Hindlimb muscle (tissue), 1 donor: ENCODE measurements around the gene AKIP1. TPM values are rescaled to one million over a fixed set of nuclear protein-coding genes. Genes with fewer than 3 reads are reported as not detected.
"Not testable (repeated sequence)": the region's sequence is repeated elsewhere in the genome, so short reads cannot be mapped to it uniquely, and the experiment has no call there.

Experiments
- DNase-seq: peaks from one replicate; pipeline ENCODE4 v3.0.0-alpha.2; 2013
- polyA plus RNA-seq: library from polyadenylated mRNA; unstranded; fragments of 120-200 nt; gene quantifications from one replicate; pipeline ENCODE4 v1.2.1, GENCODE V29; 2013; ENCODE audit not compliant: insufficient read length

Gene AKIP1, protein sequence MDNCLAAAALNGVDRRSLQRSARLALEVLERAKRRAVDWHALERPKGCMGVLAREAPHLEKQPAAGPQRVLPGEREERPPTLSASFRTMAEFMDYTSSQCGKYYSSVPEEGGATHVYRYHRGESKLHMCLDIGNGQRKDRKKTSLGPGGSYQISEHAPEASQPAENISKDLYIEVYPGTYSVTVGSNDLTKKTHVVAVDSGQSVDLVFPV
- 22.0 TPM for polyA plus RNA-seq

- DNase-seq: peak; percentile 99
These were observed at the start of gene AKIP1 for GRCh38 chr11:8911029-8911823. AKIP1 (plus strand) TSS chr11:8911189; CDS start chr11:8911450, 261 bp downstream.

DNA sequence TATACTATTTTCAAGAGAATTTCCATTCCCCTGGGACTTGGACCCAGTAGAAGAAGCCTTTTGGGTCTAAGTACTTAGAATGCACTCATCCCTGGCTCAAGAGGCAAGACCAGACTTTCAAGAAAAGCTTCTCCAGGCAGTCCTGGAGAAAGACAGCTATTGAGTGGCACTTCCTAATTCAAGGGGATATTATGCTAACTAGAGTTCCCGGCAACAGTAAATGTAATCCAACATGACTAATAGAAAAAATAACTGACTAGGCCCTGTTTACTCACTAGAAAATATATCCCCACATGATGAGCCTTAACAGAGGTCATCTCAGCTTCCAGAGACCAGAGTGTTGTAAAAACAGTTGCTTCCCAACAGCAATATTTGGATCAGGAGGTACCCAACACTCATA, 47.2 kb upstream of the AKIP1 start:
- no peak for DNase-seq

GRCh38 chr11:8865304-8865703, 45.7 kb upstream of the AKIP1 start:
- no peak for DNase-seq

DNA sequence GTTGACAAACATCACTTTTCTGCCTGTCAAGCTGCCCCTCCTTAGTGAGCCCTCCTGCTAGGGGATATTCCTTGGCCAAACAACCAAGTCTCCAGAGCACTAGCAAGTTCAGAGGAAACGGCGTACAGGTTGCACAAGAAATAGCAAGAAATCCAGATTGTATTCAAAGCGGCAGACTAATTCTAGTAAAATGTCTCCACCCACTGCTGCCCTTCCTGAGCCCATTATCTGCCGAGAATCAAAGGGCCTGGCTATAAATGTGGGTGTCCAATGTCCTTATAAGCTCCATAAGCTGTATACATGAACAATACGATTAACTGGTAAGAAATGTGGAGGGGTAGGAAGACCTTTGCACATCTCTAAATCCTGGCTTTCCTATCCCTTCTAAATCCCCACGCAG, 44.0 kb upstream of the AKIP1 start:
- no peak for DNase-seq

GRCh38 chr11:8867931-8868631, 42.9 kb upstream of the AKIP1 start:
- no peak for DNase-seq

- DNase-seq: peak; percentile 86
These were observed 40.4 kb upstream of the AKIP1 start for GRCh38 chr11:8870411-8871170.

DNA sequence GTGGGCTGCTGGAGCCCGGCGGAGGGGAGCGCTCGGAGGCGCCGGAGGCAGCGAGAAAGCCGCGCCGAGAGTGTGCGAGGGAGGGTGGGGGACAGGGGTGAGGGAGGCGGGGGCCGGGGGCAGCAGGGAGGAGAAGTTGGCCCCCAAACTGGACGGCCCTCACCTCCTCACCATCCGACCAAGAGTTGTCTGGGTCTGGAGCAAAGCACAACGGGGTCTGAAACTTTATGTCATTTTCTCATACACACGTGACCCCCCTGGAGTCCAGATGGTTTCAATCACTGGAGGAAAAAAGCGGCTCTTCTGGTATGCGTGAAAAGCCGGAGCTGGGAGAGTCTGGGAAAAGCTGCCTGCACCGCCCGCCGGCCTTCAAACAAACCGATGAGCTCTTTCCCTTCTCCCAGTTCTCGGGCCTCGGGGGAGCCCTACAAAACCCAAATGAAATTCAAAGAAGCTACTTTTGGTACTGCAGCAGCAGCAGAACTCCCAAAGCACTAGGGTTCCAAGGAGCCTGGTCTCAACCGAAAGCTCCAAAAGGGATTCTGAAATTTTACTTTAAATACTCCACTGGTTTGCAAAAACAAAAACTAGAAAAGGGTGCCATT, 39.7 kb upstream of the AKIP1 start:
- DNase-seq: peak; percentile 90

DNA sequence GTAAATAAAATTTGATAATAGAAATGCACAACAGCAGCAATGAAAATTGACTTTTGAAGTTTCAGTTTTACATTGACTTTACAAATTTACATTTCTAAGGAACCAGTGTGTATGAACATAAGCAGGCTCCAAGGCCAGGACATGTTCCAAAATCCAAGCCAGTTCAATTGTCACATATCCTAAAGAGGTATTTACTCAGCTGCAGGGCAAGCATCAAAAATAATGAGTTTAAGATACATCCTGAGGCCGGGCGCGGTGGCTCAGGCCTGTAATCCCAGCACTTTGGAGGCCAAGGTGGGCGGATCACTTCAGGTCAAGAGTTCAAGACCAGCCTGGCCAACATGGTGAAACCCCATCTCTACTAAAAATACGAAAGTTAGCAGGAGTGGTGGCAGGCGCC, 39.0 kb upstream of the AKIP1 start:
- peak; percentile 27 for DNase-seq

GRCh38 chr11:8873741-8874405, 37.1 kb upstream of the AKIP1 start:
- no peak for DNase-seq

GRCh38 chr11:8878771-8879170, 32.2 kb upstream of the AKIP1 start:
- no peak for DNase-seq

- not testable (repeated sequence) for DNase-seq
These were observed 29.4 kb upstream of the AKIP1 start for GRCh38 chr11:8881585-8881984.

DNA sequence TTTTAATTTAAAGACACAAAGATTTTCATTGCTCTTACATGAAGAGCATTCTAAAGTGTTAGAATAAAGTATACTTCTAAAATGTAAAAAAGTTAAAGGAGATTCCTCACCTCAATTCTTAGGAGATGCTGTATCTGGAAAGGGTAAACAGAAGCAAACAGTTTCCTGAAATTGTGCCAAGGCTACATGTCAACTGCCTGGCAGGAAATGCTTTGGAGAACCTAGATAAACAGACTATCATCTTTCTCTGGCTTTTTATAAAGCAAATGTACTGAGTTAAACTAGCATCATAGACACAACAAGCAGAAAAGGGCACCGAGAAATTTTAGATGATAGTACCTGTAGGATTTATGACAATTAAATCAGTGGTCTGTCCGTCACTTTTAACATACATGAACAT, 24.7 kb upstream of the AKIP1 start:
- no peak for DNase-seq

DNA sequence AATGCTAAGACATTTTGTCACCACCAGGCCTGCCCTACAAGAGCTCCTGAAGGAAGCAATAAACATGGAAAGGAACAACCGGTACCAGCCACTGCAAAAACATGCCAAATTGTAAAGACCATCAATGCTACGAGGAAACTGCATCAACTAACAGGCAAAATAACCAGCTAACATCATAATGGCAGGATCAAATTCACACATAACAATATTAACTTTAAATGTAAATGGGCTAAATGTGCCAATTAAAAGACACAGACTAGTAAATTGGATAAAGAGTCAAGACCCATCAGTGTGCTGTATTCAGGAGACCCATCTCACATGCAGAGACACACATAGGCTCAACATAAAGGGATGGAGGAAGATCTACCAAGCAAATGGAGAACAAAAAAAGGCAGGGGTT, 19.8 kb upstream of the AKIP1 start:
- not testable (repeated sequence) for DNase-seq

GRCh38 chr11:8899119-8899753, 11.8 kb upstream of the AKIP1 start:
- no peak for DNase-seq

DNA sequence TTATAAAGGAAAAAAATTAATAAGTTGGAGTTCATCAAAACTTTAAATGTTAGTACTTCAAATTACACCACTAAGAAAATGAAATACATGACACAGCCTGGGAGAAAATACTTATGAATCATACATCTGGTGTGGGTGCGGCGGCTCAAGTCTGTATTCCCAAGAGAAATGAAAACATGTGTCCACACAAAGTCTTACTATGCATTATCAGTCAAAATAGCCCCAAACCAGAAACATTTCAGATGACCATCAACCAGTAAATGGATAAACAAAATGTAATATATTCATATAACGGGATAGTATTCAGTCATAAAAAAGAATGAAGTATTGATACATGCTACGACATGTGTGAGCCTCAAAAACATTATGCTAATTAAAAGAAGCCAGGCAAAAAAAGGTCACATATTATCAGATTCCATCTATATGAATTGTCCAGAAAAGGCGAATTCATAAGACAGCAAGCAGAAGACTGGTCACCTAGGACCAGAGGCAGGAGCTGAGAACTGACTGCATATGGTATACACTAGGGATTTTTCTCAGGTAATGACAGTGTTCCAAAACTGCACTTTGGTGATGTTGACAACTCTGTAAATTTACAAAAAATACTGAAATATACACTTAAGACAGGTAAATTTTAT, 5.3 kb upstream of the AKIP1 start:
- no peak for DNase-seq

- no peak for DNase-seq
These were observed 3.9 kb upstream of the AKIP1 start for GRCh38 chr11:8907116-8907515.

- DNase-seq: no peak
These were observed 2.9 kb upstream of the AKIP1 start for GRCh38 chr11:8908099-8908498.

DNA sequence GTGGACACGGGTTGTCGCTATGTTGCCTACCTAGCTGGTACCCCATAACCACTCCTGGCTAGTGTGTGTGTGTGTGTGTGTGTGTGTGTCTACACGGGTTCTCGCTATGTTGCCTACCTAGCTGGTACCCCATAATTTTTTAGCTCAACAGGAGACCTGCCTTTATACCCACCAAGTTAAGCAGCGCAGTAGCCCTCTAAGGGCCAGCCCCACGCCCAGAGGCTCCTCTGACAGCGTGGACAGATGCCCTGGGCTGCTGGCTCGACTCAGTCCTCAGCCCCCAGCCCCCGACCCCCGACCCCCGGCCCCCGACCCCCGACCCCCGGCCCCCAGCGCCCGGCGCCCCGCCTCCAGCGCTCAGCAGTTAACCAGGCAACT, 351 bp upstream of the AKIP1 start:
- DNase-seq: no peak

DNA sequence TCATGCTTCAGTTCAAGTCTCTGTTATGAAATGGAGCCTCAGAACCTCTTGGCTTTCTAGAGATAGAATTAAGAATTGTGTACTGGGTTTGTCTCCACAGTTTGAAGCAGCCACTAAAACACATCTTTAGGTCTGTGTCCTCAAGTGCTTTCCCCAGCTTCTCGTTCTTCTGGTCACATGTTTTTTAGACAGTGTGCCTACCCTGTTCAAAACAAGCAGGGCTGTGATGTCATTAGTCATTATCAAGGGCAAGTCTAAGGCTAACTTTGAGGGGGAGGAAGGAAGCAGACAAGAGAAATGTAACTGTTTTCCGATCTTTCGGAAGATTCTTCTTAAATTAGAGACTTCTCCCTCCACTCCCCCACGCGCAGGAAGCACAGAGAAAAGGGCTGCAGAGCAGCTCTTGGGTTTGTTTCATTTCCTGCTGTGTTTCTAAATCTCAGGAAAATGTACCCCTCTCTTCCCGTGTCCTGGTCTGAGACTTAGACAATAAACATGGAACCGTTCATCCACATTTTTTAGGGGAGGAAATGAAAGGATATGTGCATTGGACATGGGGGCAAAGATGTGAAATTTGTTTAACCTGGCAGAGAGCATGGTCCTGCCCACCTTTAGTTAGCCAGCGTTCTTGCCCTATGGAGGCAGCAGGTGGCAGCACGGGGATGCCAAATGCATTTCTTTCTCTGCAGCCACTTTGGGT, 3.1 kb downstream of the AKIP1 start:
- no peak for DNase-seq

GRCh38 chr11:8914661-8915018, 3.7 kb downstream of the AKIP1 start:
- no peak for DNase-seq
